Left ventricle myocardium inferior (tissue), 1 donor: Measurements from ENCODE around the gene ASPDH. TPM values are rescaled to one million over a fixed set of nuclear protein-coding genes. Genes with fewer than 3 reads are reported as not detected.

Experiments used
- DNase-seq: peaks from one replicate; pipeline ENCODE4 v3.0.0-alpha.2; 2020
- H3K27ac ChIP-seq: fragments of 200-600 bp; replicated peaks from 2 replicates; pipeline ENCODE4 v1.8.0; 2021
- H3K27me3 ChIP-seq: fragments of 200-600 bp; 2 replicates; pipeline ENCODE4 v1.8.0; 2021; ENCODE audit warnings: low read depth
- H3K36me3 ChIP-seq: fragments of 200-600 bp; 2 replicates; pipeline ENCODE4 v1.8.0; 2021
- H3K4me1 ChIP-seq: fragments of 200-600 bp; 2 replicates; pipeline ENCODE4 v1.8.0; 2021
- H3K4me3 ChIP-seq: fragments of 200-600 bp; 2 replicates; pipeline ENCODE4 v1.8.0; 2021; ENCODE audit warnings: mild to moderate bottlenecking, moderate library complexity
- H3K9me3 ChIP-seq: fragments of 200-600 bp; replicated peaks from 2 replicates; pipeline ENCODE4 v1.8.0; 2021
- CTCF ChIP-seq: fragments of 200-600 bp; IDR thresholded peaks from 2 replicates; pipeline ENCODE4 v1.8.0; 2021; ENCODE audit warnings: antibody characterized with exemption, mild to moderate bottlenecking, borderline replicate concordance
- intact Hi-C: fragments of 100-400 bp; cut with micrococcal nuclease; formaldehyde crosslinking; loops from one replicate; pipeline ENCODE4 v1.11.0; 2022
- total RNA-seq: library from RNA; stranded (reverse); fragmentation: NEBNext Ultra II Directional; extraction: Animal tissue kit (Norgen Biotek cat#: 25700); gene quantifications from one replicate; pipeline ENCODE4 v1.2.1, GENCODE V29; 2021
- donor health status: DM: no; HTN: yes; CAD: no; lungs with severe emphysema.

Gene ASPDH
- total RNA-seq, 1 donor from 2014 or later: not detected

DNA sequence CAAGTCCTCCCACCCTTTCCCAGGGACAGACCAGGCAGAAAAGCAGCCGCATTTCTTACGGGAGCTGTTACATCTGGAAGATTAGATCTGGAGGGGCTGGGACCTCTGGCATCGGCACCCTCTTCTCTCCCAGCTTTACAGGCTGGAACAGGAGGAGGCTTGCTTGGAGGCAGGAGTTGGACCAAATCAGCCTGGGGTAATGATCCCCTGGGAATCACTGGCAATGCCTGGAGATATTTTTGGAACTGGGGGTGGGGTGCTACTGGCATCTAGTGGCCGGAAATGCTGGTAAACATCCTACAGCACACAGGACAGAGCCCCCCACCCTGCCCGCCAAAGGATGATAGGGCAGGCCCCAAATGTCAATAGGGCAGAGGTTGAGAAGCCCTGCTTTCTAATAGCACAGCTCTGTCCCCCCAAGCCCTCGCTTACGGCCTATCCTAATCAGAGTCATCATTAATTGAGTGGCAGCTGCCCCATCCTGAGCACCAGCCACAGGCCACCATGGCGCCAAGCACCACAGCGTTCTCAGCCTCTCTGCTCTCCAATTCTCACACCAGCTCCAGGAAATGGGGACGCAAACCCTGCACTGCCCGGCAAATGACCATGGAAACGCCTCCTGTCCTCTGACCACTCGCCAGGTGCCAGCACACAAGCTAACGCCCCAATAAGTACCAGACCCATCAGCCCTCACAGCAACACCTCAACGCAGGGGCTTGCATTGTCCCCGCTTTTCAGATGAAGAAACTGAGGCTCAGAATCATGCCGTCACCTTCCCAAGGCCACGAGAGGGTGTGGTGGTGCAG lies 33.9 kb upstream of the ASPDH start:
- Histone ChIP-seq H3K27me3 (peaks cover 65% of the 10 kb centered on the region), H3K9me3 (no peaks in the 10 kb centered on the region), H3K27ac (no peak overlapping the region), H3K36me3 (no peaks in the 10 kb centered on the region), H3K4me1 (peaks cover 8% of the 10 kb centered on the region), H3K4me3 (no peak overlapping the region)
- intact Hi-C loops: no loop called here
- TF ChIP-seq CTCF: peak; percentile 32
- DNase-seq: no peak

DNA sequence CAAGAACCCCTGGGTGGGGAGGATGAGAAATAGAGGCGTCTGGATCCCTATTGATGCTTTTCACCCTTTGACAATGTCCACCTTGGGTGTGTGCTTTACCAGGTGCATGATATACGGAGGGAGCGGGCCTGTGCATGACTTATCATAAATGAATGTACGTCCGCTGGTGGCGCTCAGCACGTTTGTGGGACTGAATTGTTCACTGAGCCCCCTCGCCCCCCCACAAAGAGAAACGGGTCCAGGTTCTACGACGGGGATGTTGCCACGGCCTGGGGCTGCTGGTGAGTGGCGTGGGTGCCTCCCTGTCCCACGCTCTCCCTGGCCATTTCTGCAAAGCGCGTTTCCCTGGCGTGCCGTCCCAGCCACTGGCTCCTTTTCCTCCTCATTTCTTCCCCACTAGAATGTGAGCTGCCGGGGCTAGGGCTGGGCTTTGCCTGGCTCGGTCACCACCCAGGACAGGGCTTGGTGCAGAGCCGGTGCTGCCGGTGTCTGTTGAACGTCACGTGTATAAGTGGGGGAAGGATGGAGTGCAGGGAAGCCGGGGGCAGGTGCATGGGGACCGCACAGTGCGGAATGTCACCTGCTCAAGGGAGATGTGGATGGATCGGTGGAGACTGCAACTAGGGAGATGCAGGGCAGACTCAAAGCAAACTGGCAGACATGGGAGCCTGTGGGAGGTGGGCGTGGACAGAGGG lies 33.0 kb upstream of the ASPDH start:
- intact Hi-C loops: no loop called here
- no peak for TF ChIP-seq CTCF

DNA sequence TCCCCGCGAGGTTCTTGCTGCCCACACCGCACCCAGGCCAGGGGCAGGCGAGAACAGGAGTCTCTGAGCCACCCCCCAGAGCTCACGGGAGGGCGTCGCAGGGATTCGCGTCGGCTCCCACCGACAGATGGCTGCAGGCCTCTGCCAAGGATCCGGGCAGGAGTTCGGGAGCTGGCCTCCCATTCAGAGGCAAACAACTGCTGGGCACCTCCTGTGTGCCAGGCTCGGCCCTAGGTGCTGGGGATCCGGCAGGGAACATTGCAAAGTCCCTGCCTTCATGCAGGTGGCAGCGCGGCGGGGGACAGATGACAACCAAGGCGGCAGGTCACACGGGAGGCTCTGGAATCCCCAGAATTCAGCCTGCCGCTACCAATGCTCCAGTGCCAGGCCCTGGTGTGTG lies 29.2 kb upstream of the ASPDH start:
- no peak for DNase-seq
- no peak overlapping the region for H3K4me3 ChIP-seq
- H3K9me3 ChIP-seq: no peaks in the 10 kb centered on the region
- intact Hi-C loops: no loop called here
- H3K27me3 ChIP-seq: peaks cover 19% of the 10 kb centered on the region
- H3K4me1 ChIP-seq: peaks cover 8% of the 10 kb centered on the region
- no peaks in the 10 kb centered on the region for H3K36me3 ChIP-seq
- H3K27ac ChIP-seq: no peak overlapping the region
- TF ChIP-seq CTCF: no peak

More for the DNA sequence above, 33.0 kb upstream of the ASPDH start:
- Histone ChIP-seq H3K27me3 (peaks cover 56% of the 10 kb centered on the region), H3K9me3 (no peaks in the 10 kb centered on the region), H3K36me3 (no peaks in the 10 kb centered on the region), H3K4me1 (peaks cover 8% of the 10 kb centered on the region), H3K4me3 (no peak overlapping the region), H3K27ac (no peak overlapping the region)
- no peak for DNase-seq

DNA sequence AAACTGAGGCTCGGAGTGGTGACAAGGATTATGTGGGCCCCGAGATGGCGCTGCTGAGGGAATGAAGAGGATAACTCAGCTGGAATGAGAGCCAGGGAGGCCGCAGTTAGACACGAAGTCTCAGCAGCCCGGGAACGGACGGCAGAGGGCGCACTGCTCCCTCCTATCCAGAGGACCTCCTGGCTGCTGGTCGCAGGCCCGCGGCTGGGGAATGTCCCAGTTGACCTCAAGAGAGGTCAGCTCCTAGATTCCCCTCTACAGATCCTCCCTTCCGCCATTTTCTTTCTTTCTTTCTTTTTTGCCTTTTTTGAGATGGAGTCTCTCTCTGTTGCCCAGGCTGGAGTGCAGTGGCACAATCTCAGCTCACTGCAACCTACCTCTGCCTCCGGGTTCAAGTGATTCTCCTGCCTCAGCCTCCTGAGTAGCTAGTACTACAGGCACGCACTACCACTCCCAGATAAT lies 24.1 kb upstream of the ASPDH start:
- TF ChIP-seq CTCF: peak; percentile 83
- intact Hi-C loops: no loop called here
- Histone ChIP-seq H3K9me3 (peaks cover 13% of the 10 kb centered on the region), H3K4me3 (no peak overlapping the region), H3K4me1 (peaks cover 3% of the 10 kb centered on the region), H3K27ac (no peak overlapping the region), H3K27me3 (peaks cover 5% of the 10 kb centered on the region), H3K36me3 (no peaks in the 10 kb centered on the region)
- DNase-seq: peak; percentile 79

- intact Hi-C loops: no loop called here
- no peak for DNase-seq
- Histone ChIP-seq H3K27me3 (peaks cover 5% of the 10 kb centered on the region), H3K36me3 (no peaks in the 10 kb centered on the region), H3K9me3 (peaks cover 18% of the 10 kb centered on the region), H3K4me1 (peaks cover 3% of the 10 kb centered on the region), H3K4me3 (no peak overlapping the region), H3K27ac (no peak overlapping the region)
- no peak for TF ChIP-seq CTCF
Observed at GRCh38 chr19:50537306-50537685, 23.6 kb upstream of the ASPDH start.
